Superior temporal gyrus (tissue), 1 donor: ENCODE data around the gene GLP1R.

Experiments
- DNase-seq: peaks from one replicate; pipeline ENCODE4 v3.0.0-alpha.2; 2016; ENCODE audit errors: extremely low spot score

The GLP1R gene

DNA sequence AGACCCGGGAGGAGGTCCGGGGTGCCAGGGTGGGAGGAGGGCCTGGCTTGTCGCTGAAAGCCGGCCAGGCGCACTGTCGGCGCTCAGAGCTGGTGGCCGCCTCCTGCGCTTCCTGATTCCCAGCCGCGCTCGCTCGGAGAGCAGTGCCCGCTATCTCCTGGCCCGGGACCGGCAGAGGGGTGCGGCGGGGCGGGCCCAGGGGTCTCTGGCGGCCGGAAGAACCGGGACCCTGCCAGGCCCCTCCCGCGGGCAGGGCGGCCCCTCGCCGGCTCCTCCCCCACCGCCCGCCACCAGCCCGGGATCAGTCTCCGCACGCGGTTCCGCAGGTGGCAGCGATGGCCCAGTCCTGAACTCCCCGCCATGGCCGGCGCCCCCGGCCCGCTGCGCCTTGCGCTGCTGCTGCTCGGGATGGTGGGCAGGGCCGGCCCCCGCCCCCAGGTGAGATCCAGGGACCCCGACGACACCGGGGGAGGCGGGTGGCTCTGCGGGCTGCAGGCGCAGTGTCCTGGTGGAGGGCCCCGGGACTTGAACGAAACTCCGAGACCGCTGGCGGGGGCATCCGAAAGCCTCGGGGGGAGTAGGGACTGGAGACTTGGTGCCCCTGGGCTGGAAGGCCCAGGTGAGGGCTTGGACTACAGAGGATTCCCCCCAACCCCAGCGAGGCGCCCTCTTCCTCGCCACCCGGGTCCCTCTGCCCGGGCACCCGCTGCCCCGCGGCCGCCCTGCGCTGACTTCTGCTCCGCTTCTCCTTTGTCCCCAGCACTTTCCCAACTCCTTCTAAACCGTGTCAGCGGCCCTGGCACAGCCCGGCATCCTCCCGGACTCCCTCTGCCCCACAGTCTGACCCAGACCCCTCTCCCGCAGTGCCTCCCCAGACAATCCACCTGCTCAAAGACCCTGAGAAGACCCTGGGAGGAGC, at the start of gene GLP1R:
Gene GLP1R (plus strand): TSS at position 301 of the 919 bp plus-strand sequence. CDS start 60 bp downstream, at position 361.
- no peak for DNase-seq

DNA sequence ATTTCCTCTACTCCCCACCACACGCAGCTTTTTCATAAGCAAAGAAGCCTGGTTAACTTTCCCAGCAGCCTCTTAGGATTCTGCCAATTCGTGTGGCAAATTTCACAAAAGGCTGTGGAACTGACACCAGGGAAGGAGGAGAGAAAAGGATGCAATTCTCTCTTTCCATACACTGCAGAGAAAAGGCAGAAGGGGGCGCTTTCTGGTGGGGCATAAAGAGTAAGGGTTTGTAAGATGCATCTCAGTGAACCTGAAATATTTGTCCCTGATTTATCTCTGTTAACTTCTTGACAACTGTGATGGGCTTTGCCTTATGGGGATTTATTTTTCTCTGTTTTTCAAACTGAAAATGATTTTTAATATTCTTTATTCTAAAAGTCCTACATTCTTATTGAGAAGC, 45.5 kb upstream of the GLP1R start:
- DNase-seq, result no peak

DNA sequence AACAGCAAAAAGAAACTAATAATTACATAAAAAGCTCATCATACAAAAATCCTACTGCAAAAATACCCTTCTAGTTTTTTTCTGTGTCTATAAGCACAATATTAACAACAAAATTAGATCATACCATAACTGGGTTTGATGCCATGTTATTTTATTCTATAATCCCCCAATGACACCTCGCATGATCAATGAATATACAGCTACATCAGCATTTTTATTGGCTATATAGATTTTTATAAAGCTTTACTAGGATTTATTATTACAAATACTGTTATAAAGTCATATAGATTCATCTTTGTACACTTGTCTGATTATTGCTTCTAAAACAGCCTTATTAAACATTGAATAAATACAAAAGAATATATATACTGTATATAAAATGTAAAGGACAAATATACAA, 45.1 kb upstream of the GLP1R start:
- DNase-seq, result no peak

DNA sequence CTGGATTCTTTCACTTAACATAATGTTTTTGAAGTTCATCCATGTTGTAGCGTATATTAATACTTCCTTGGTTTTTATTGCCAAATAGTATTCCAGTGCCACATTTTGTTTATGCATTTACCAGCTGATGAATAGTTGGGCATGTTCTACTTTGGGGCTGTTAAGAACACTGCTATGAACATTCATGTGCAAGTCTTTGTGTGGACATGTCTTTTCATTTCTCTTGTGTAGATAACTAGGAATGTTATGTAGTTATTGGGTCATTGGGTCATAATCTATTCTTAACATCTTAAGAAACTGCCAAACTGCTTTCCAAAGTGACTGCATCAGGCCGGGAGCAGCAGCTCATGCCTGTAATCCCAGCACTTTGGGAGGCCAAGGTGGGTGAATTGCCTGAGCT, 43.8 kb upstream of the GLP1R start:
- DNase-seq, result no peak

DNA sequence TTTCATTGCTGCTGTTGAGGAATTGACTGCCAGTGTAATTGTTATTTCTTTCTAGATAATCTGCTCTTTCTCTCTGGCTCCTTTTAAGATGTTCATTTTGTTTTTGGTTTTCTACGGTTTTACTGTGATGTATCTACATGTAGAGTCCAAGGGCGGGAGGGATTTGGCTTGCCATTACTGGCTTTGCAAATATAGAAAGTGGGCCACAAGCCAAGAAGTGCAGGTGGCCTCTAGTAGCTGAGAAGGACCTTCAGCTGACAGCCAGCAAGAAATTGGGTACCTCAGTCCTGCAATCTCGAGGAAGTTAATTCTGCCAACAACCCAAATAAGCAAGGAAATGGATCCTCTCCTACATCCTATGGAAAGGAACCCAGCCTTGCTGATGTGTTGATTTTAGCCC, 42.8 kb upstream of the GLP1R start:
- no peak for DNase-seq

DNA sequence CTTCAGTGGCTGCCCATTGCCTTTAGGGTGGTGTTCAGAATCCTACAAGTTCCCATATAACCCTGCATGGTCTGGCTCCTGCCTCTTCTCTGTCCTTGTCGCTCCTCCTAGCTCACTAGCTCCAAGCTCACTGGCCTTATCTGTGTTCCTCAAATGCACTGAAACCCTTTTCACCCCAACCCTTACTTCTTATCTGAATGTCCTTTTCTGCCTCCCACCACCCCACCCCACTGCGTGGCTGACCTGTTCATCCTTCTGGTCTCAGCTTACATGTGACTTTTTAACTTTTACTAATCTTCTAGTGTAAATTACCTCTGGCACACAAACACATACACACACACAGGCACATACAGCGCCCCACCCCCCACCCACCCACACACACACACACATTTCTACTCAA, 41.0 kb upstream of the GLP1R start:
- DNase-seq, result no peak

DNA sequence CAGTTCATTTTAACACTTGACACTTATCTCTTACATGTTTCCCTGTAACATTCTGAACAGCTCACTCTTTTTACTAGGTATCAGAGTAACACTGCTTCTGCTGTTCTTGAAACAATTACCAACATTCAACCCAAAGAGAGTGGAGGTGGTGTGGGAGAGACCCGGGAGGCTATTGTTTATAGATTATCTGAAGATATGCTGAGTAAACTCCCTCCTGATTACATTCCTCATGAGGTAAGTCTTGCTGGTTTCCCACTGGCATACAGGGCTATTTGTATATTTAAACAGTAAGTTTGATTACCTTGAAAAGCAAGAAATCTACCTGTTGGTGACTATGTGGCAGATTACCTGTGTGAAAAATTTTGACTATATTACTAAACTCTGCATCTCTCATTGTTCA, 39.8 kb upstream of the GLP1R start:
- no peak for DNase-seq

DNA sequence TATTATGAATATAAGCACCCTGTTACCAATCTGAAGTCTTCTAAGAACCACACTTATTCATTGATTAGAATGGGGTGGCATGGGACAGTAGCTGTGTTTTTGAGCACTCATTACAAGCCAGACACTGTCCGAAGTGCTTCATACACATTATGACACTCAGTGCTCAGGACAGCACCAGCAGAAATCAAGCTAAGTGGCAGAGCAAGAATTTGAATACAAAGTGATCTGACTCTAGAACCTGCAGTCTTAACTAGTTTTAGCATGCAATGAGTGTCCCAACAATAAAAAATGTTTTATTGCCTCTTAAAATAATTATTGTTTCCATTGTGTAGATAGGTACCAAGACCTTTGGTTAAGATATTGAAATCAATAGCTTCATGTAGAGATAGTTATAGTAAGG, 39.1 kb upstream of the GLP1R start:
- DNase-seq, result no peak

DNA sequence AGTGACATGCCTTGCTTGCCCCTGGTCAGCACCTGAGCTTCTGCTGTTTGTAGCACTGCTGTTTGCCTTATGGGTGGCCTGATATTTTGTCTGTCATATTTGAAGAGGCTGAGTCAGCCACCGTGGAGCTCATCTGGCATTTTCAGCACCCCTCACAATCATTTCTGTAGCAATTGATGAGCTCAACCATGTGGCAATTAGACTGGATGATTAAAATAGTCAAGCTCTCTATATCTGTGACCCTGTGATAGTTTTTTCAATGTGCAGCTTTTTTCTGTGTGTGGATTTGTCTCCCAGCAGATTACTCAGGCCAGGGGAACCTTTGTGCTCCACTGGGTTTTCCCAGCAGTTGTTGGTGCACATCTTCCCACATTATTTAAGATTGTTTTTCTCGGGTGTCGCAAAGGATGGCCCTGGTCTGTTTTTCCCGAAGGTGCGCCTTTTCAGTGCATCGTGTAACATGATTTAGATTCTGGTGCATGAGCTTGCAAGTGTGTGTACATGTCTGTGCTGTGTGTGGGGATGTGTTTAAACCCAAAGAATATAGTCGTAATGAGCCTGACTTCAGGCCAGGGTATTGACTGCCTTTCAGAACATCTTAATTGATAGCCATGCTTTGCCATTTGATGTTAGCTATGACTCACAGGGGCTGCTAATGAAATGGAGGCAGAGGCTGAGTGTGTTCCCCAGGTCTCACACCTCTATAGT, 31.6 kb upstream of the GLP1R start:
- no peak for DNase-seq

DNA sequence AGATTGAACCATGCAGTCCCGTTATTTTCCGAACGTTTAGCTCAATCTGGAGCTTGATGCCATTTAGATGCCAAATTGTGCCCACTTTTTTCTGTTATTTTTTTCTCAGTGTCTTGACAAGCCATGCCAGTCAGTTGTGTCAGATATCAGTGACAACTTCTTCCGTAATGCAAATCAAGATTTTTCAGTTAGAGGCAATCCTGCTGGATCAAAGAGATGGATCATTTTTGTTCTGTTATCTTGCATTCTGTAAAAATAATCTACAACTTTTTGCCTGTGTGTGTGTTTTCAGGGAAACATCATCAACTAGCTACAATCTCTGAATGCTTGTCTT, 31.1 kb upstream of the GLP1R start:
- DNase-seq, result no peak

DNA sequence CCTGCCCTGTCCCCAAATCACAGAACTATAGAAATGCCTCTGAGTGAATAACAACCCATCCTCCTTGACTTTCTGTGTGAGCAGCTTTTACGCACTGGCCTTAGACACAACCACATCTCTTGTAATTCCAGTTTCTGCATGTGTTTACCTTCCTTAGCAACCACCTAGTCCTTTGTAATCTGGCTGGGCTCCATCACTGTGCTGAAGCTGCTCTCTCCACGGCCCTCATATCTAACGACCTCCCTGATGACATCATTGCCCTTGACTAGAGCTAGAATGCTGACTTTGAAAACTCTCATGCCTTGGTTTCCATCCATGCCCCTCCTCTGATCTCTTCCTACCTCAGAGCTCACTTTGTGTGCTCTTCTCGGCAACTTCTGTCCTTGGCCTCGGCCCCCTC, 30.5 kb upstream of the GLP1R start:
- DNase-seq, result no peak

DNA sequence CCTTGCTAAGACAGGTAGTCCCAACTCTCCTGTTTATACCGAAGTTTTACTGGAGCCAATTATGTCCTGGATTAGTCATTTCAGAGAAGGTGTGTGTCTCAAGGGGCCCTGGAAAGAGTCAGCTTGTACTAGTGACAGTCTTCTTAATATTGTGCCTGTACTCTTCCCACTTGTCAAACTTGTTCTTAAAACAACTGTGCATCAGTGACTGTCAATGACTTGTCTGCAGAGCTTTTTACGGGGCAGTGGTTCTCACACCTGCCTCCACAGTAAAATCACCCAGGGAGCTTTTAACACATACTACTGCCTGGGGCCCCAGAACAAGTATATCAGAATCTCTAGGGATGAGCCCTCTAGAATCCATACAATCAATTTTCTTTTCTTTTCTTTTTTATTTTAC, 28.4 kb upstream of the GLP1R start:
- DNase-seq, result no peak

DNA sequence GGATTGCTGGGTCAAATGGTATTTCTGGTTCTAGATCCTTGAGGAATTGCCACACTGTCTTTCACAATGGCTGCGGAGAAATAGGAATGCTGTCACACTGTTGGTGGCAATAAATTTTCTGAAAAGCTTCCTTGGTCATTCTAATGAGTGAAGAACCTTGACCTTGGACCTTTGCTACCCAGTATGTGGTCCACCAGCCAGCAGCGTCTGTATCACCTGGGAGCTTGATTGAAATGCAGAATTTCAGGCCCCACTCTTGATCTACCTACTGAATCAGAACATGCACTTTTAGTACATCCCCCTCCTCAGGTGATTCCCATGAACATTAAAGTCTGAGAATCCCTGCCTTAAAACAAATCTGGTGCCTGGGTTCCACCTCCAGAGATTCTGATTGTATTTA, 27.5 kb upstream of the GLP1R start:
- no peak for DNase-seq

DNA sequence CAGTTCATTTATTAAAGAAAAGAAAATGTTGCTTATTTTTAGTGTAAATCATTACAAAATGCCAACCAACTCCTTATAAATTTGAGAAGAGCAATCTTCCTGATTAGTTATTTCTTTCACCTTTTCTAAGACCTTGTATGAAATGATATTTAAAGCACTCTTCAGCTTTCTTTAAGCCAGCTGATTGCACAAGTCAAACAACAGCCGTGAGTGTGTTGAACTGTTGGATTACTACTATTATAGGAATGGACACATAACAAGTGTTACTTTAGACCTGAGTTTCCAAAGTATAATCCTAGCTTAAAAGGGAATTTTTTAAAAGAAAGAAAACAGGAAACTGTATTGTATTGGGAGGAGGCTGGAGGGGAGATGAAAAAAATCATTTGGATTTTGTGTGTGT, 26.8 kb upstream of the GLP1R start:
- DNase-seq, result no peak

DNA sequence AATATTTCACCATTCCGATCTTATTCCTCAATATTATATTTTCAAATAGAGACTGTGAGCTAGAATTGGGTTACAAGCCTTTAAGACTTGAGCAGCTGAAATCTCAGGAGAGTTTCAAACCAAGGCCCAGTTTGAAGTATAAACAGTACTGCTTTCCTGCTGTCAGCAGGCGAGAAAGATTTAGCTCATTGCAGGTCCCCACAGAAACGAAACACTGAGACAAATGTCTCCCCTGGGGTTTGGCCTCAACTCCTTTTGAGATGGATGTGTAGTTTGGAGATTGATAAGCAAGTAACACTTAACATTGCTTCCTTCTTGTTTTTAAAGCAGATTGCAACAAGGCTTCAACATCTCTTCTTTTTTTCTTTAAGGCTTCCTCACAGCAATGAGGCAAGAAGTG, 22.4 kb upstream of the GLP1R start:
- DNase-seq, result no peak

DNA sequence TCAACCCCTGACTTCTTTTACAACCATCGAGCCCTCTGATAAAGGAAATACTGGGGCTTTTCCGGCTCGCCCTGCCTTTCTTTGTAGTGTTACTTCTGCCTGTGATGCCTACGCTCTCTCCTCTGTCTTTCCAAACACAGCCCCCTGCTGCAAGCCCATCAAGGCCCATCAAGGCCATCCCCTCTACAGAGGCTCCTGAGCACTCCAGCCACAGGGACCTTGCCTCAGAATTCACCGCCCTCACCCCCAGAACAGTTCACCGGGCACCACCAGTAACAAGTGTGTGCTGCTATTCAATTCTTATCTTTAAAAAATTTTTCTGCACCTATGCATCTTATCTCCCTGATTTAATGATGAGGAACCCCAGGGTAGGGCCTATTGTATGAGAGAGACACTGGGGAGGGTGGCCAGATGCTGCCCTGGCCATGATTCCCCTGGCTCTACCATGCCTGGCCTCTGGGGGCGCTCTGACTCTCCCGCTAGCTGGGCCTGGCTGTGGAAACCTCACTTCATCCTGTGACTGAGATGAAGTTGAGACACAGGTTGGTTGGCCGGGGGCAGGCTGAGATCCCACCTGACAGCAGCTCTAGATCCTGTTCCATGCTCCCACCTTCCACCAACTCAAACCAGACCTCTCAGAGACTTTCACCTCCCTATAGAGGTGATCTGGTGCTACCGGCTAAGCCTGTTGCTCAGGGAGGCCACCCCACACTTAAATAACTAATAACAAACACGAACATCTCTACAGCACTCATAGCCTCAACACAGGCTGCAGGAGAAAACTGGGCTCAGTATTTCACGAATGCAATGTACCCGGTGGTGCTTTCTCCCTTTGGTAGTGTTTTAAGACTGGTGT, 19.2 kb upstream of the GLP1R start:
- no peak for DNase-seq

DNA sequence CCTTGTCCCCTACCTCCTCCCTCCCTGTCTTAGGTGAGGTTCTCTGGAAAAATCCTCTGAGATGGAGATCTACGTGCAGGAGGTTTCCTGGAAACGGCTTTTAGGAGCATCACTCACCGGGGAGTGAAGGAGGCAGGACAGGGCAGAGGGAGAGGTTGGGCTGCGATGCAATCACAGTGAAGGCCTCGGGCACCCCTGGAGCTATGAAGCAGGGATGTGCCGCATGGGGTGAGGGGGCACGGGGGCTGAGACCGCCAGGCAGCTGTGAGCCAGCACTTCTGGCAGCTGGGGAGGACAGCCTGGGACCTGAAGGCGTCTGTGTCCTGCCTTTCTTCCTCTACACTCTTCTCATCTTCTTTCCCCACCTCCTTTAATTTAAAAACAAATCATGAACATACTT, 12.9 kb upstream of the GLP1R start:
- no peak for DNase-seq

DNA sequence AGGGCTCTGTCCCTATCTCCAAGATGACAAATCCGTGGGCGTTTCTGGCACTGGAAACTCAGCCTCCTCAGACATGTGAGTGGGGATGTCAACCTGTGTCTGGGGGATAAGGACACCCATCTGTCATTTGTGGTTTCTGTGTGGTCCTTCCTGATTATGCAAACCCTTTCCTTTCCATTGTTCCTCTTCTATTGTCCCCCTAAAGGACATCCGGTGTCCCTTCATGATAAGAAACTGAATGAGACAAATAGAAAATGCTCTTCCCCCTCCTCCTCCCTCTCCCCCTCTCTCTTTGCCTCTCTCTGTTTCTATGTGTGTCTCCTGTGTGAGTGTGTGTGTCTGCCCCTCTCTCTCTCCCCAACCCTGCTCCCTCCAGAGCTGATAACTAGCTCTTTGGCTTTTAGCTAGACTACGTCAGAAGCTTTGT, 11.5 kb upstream of the GLP1R start:
- DNase-seq, result no peak

DNA sequence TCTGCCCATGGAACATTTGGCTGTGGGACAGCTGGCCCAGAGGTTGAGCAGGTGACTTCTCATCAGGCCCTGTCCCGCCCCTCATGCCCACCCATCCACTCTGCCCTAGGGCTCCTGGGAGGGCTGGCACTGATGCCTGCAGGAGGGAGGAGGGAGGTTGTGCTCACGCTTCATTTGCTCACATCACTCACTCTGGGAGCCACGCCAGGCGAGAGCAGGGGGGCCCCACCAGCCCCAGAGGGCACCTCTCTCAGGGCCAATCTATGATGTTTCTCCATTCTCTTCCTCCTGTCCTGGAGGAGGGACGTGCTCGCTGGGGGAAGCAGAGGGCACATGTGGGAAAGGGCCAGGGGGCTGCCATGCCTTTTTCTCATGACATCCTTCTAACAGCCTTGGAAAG, 10.9 kb upstream of the GLP1R start:
- DNase-seq, result no peak

DNA sequence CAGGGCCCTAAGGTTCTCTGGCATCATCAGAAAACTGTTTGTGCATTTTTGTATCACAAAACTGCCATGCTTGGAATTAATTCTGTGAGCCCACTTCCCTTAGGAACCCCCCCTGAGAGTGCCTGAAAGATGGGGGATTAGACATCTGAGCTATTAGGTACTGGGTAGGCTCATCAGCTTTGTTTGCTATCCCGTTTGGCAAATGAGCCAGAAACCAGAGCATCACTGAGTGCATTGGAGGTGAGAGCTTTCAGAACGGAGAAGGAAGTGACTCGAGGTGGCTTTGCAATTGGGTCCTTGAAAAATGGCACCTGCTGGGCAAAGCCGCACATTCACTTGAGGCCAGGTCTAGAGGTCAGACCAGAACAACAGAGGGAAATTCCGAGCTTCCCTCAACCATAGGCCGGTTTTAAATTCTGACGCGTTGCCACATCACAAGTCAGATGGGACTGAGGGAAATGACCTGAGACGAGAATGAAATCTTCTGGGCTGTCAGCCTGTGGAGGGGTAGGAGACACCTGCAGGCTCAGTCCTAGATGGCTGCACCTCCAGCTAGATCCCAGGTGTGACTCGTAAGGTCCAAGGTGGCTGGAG, 8.4 kb upstream of the GLP1R start:
- no peak for DNase-seq

DNA sequence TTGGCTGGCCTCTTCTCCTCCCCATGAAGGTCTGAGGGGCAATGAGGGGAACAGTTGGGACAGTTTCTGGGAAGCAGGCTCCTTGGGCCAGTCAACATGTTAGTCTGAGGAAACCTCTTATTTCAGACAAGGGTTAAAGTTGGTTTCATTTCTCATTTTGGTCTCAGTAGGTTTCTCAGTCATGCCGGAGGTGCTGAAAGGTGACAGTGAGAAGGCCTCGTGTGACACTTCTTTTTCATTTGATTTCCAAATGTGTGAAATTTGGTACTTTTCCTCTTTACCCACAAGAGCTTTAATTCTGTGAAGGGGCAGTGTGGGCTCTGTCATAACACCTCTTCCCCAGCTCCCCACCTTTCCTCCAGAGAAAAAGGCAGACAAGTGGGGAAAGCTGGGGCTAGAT, 7.5 kb upstream of the GLP1R start:
- no peak for DNase-seq

DNA sequence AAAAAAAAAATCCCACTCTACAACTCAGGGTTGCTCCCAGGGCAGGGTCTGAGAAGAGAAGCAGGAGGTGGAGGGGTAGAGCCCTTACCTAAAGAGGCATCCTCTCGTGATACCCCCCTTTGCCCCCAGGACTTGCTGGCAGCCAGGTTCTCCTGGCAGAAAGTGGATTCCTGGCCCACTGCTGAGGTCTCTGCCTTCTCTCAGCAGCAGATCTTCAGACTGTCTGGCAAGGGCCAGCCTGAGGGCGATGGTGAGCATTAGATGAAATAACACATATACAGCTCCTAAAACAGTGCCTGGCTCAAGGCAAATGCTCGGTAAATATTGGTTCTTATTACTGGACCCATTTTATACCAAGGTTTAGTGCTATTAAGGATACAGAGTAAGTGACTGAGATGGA, 4.8 kb upstream of the GLP1R start:
- DNase-seq, result no peak
